DMS153 treated with DMSO at 0.1 percent for 48 hours (cell line): ENCODE measurements around the gene TBC1D30.
A peak's percentile ranks its signal among the peaks of the same experiment; 100 is the strongest.

ENCODE experiments used
- DNase-seq: peaks from one replicate; lab custom pipeline; 2025; ENCODE audit not compliant: unreplicated experiment; lab: John Stamatoyannopoulos, UW

The TBC1D30 gene

GRCh38 chr12:64858882-64859605, 34.6 kb downstream of the TBC1D30 start:
- DNase-seq: no peak

GRCh38 chr12:64860446-64860998, 36.1 kb downstream of the TBC1D30 start:
- DNase-seq: no peak

GRCh38 chr12:64864319-64864718, 39.9 kb downstream of the TBC1D30 start:
- no peak for DNase-seq

GRCh38 chr12:64875186-64875585, 50.7 kb downstream of the TBC1D30 start:
- DNase-seq: no peak

- DNase-seq: no peak
Measured at GRCh38 chr12:64876388-64877071, 52.1 kb downstream of the TBC1D30 start.

GRCh38 chr12:64877363-64878004, 53.0 kb downstream of the TBC1D30 start:
- no peak for DNase-seq

- no peak for DNase-seq
Measured at GRCh38 chr12:64882687-64883086, 58.2 kb downstream of the TBC1D30 start.

GRCh38 chr12:64883264-64884163, 59.1 kb downstream of the TBC1D30 start:
- DNase-seq: no peak

GRCh38 chr12:64884164-64884542, 59.7 kb downstream of the TBC1D30 start:
- DNase-seq: no peak

GRCh38 chr12:64884728-64885127, 60.3 kb downstream of the TBC1D30 start:
- no peak for DNase-seq

GRCh38 chr12:64889434-64890216, 65.2 kb downstream of the TBC1D30 start:
- DNase-seq: no peak

- DNase-seq: peak; percentile 67
Measured at GRCh38 chr12:64890873-64891468, 66.5 kb downstream of the TBC1D30 start.

- DNase-seq: no peak
Measured at GRCh38 chr12:64891629-64892028, 67.2 kb downstream of the TBC1D30 start.

- no peak for DNase-seq
Measured at GRCh38 chr12:64892561-64892960, 68.1 kb downstream of the TBC1D30 start.

GRCh38 chr12:64893961-64894360, 69.5 kb downstream of the TBC1D30 start:
- no peak for DNase-seq

GRCh38 chr12:64894827-64895475, 70.5 kb downstream of the TBC1D30 start:
- DNase-seq: no peak

GRCh38 chr12:64895526-64895925, 71.1 kb downstream of the TBC1D30 start:
- no peak for DNase-seq

GRCh38 chr12:64900540-64900939, 76.1 kb downstream of the TBC1D30 start:
- DNase-seq: no peak

- no peak for DNase-seq
Measured at GRCh38 chr12:64903479-64904152, 79.2 kb downstream of the TBC1D30 start.
